Progenitor cell of endocrine pancreas (in vitro differentiated cells): ENCODE results near the gene TNFRSF14. TPM values are rescaled to one million over a fixed set of nuclear protein-coding genes. Genes with fewer than 3 reads are reported as not detected.

Source experiments
- DNase-seq: peaks from one replicate; pipeline ENCODE4 v3.0.0; 2021; ENCODE audit warnings: low spot score; ENCODE audit not compliant: unreplicated experiment
- H3K27ac Mint-ChIP-seq: 2 replicates; pipeline ENCODE4 v1.8.0; 2021; ENCODE audit warnings: mild to moderate bottlenecking, moderate library complexity, mixed read lengths
- H3K27me3 Mint-ChIP-seq: 2 replicates; pipeline ENCODE4 v1.8.0; 2021; ENCODE audit warnings: mixed read lengths
- H3K36me3 Mint-ChIP-seq: 2 replicates; pipeline ENCODE4 v1.8.0; 2022; ENCODE audit warnings: mixed read lengths; ENCODE audit not compliant: insufficient read depth
- H3K4me1 Mint-ChIP-seq: 2 replicates; pipeline ENCODE4 v1.8.0; 2021; ENCODE audit warnings: low read depth, mixed read lengths
- H3K4me3 Mint-ChIP-seq: 2 replicates; pipeline ENCODE4 v1.8.0; 2021; ENCODE audit warnings: low read depth, mild to moderate bottlenecking, moderate library complexity, mixed read lengths
- H3K9me3 Mint-ChIP-seq: 2 replicates; pipeline ENCODE4 v1.8.0; 2021; ENCODE audit warnings: low read depth, mixed read lengths
- CTCF ChIP-seq: fragments of 200-600 bp; sonication (generic); IDR thresholded peaks from one replicate; pipeline ENCODE4 v1.5.0; 2021; ENCODE audit warnings: antibody characterized with exemption, mild to moderate bottlenecking; ENCODE audit not compliant: unreplicated experiment
- total RNA-seq: library from RNA; stranded (reverse); gene quantifications from 2 replicates; pipeline ENCODE4 v1.2.1, GENCODE V29; 2021

The TNFRSF14 gene
- total RNA-seq, 1 donor from 2014 or later, result 0.41 TPM

DNA sequence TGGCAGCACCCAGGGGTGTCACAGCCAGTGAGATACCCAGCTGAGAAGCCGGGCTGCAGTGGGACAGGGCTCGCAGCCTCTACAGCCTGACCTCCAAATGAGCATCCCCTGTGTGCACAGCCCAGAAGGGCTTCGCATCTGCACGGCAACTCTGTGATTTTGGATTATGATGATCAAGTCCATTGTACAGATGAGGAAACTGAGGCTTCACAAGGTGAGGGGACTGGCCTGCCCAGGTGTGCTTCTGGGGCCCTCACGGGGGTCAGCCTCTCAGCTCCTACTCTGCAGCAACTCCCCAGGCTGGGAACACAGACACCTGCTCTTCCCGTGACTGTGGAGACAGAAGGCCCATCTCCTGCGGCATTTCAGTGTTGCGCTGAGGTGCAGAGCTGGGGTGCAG lies 17.3 kb upstream of the TNFRSF14 start:
- Mint-ChIP-seq H3K9me3 (no peaks in the 10 kb centered on the region), H3K27me3 (peaks cover 26% of the 10 kb centered on the region), H3K4me1 (peaks cover 7% of the 10 kb centered on the region), H3K36me3 (no peaks in the 10 kb centered on the region), H3K4me3 (no peak overlapping the region), H3K27ac (no peak overlapping the region)
- no peak for TF ChIP-seq CTCF
- DNase-seq, result no peak

- DNase-seq, result no peak
- Mint-ChIP-seq H3K4me3 (no peak overlapping the region), H3K9me3 (no peaks in the 10 kb centered on the region), H3K27me3 (peaks cover 23% of the 10 kb centered on the region), H3K36me3 (no peaks in the 10 kb centered on the region), H3K27ac (no peak overlapping the region), H3K4me1 (peaks cover 10% of the 10 kb centered on the region)
- peak; percentile 46 for TF ChIP-seq CTCF
Observed at GRCh38 chr1:2539312-2539907, 16.8 kb upstream of the TNFRSF14 start.

- no peak overlapping the region for H3K4me3 Mint-ChIP-seq
- no peaks in the 10 kb centered on the region for H3K36me3 Mint-ChIP-seq
- DNase-seq, result no peak
- TF ChIP-seq CTCF, result no peak
- H3K27me3 Mint-ChIP-seq, result peaks cover 14% of the 10 kb centered on the region
- peaks cover 9% of the 10 kb centered on the region for H3K4me1 Mint-ChIP-seq
- no peaks in the 10 kb centered on the region for H3K9me3 Mint-ChIP-seq
- no peak overlapping the region for H3K27ac Mint-ChIP-seq
Observed at GRCh38 chr1:2540816-2541492, 15.2 kb upstream of the TNFRSF14 start.

- H3K27me3 Mint-ChIP-seq, result peaks cover 9% of the 10 kb centered on the region
- no peak overlapping the region for H3K4me3 Mint-ChIP-seq
- no peak overlapping the region for H3K27ac Mint-ChIP-seq
- no peak for DNase-seq
- H3K9me3 Mint-ChIP-seq, result no peaks in the 10 kb centered on the region
- H3K4me1 Mint-ChIP-seq, result peaks cover 9% of the 10 kb centered on the region
- no peak for TF ChIP-seq CTCF
- H3K36me3 Mint-ChIP-seq, result no peaks in the 10 kb centered on the region
Observed at GRCh38 chr1:2541619-2542245, 14.4 kb upstream of the TNFRSF14 start.

DNA sequence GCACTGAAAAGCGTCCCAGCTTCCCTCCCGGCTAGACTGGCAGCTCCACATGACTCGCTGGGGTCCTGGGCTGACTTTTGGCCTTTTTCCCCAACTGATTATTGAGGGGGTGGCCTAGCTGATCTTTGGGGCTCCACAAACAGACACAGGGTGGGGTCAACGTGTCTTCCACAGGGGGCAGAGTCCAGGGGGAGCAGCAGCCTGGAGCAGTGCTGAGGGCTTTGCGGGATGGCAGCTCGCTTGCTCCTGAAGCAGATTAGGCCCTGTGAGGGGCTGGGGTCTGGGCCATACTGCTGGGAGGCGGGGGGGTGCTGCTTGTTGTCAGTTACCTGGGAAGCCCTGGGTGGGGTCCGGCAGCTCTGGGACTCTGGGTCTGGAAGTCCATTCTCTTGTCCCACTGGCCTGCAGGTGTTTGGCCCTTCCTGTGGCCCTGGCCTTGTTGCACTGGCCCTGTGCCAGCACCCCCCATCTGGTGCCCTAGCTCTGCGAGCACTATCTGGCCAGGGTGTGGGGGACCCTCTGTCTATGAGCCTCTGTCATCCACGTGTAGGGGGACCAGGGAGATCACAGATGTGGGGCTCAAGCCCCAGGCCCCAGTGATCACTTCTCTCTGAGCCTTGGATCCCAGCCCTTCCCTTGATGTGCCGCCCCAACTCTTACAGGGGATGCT lies 13.8 kb upstream of the TNFRSF14 start:
- Mint-ChIP-seq H3K4me1 (peaks cover 12% of the 10 kb centered on the region), H3K27ac (no peak overlapping the region), H3K36me3 (no peaks in the 10 kb centered on the region), H3K27me3 (peaks cover 5% of the 10 kb centered on the region), H3K9me3 (no peaks in the 10 kb centered on the region), H3K4me3 (no peak overlapping the region)
- no peak for DNase-seq
- TF ChIP-seq CTCF, result no peak
